HepG2 (cell line): Measurements from ENCODE around the gene C1orf185. TPM values are rescaled to one million over a fixed set of nuclear protein-coding genes. Genes with fewer than 3 reads are reported as not detected.
"Not testable (repeated sequence)": the region's sequence is repeated elsewhere in the genome, so short reads cannot be mapped to it uniquely, and the experiment has no call there.

Source experiments
- ATAC-seq: fragments of 200-7000 bp; cut with Tn5 transposase; 3 replicates; pipeline ENCODE4 v1.9.1; 2020; ENCODE audit warnings: mild to moderate bottlenecking, moderate library complexity
- BruUV-seq: library from RNA; stranded (reverse); fragments of 400-500 nt; replicated peaks from 2 replicates; lab custom pipeline; 2021; lab: Mats Ljungman, UMichigan
- CTCF ChIA-PET: fragments of 300-600 bp; formaldehyde crosslinking; extraction: SDS; loops from one replicate; lab custom pipeline; 2021; ENCODE audit warnings: low total read pairs, inconsistent platforms, low intra/inter-chr PET ratio; lab: Yijun Ruan, JAX
- POLR2A ChIA-PET: fragments of 350-600 bp; sonication (Branson Sonifier 250); formaldehyde crosslinking; loops from one replicate; lab custom pipeline; 2020; ENCODE audit warnings: antibody characterized with exemption, inconsistent platforms; lab: Yijun Ruan, JAX
- DNase-seq: peaks from one replicate; pipeline ENCODE4 v3.0.0-alpha.2; 2015; ENCODE audit warnings: low spot score
- FAIRE-seq: peaks from 3 replicates; lab custom pipeline; 2011; peaks lifted over from hg19 to GRCh38; lab: Jason Lieb, UNC
- H2AFZ ChIP-seq: one replicate; pipeline ENCODE4 v1.6.1; 2011; ENCODE audit warnings: low read length, inconsistent platforms
- H3K27ac ChIP-seq: fragments of 300-600 bp; 3 replicates; pipeline ENCODE4 v1.8.0; 2011; ENCODE audit warnings: mixed run types, mild to moderate bottlenecking, mixed read lengths, low read length, inconsistent platforms; ENCODE audit not compliant: insufficient read depth; ENCODE audit errors: extremely low read length
- H3K27me3 ChIP-seq, 2 experiments: fragments of 200-600 bp in 1 of 2; 2 replicates in 1 of 2; 3 replicates in 1 of 2; pipeline versions ENCODE4 v1.6.0 to v1.8.0; 2011; ENCODE audit warnings: low read length in 2 of 2, mild to moderate bottlenecking in 2 of 2, moderate library complexity in 2 of 2, inconsistent platforms in 1 of 2; ENCODE audit not compliant: insufficient read depth in 2 of 2, control insufficient read depth in 1 of 2
- H3K36me3 ChIP-seq, 2 experiments: fragments of 200-600 bp in 1 of 2; replicated peaks in 1 of 2; 2 replicates in 1 of 2; 3 replicates in 1 of 2; pipeline versions ENCODE4 v1.5.1 to v1.8.0; 2011; ENCODE audit warnings: low read length in 2 of 2, inconsistent platforms in 1 of 2; ENCODE audit not compliant: insufficient read depth in 2 of 2, control insufficient read depth in 1 of 2
- H3K4me1 ChIP-seq: 2 replicates; pipeline ENCODE4 v1.5.1; 2012; ENCODE audit warnings: low read length, inconsistent platforms; ENCODE audit not compliant: insufficient read depth
- H3K4me2 ChIP-seq: 2 replicates; pipeline ENCODE4 v1.6.0; 2011; ENCODE audit warnings: low read depth, low read length, inconsistent platforms
- H3K4me3 ChIP-seq, 3 experiments: fragments of 200-600 bp in 1 of 3; sonication (generic), shearing (Covaris generic) in 1 of 3; replicated peaks in 1 of 3; 2 replicates each; pipeline ENCODE4 v1.5.1; 2011 to 2016; ENCODE audit warnings: low read length in 3 of 3, inconsistent platforms in 2 of 3, low read depth in 2 of 3, mild to moderate bottlenecking in 2 of 3, control low read depth in 1 of 3, mixed read lengths in 1 of 3; ENCODE audit not compliant: insufficient read depth in 1 of 3
- H3K79me2 ChIP-seq: one replicate; pipeline ENCODE4 v1.6.1; 2011; ENCODE audit warnings: low read length, inconsistent platforms; ENCODE audit not compliant: insufficient read depth
- H3K9ac ChIP-seq: 2 replicates; pipeline ENCODE4 v1.6.0; 2011; ENCODE audit warnings: mild to moderate bottlenecking, low read depth, low read length, inconsistent platforms; ENCODE audit not compliant: insufficient read depth
- H3K9me3 ChIP-seq: 2 replicates; pipeline ENCODE4 v1.5.1; 2012; ENCODE audit warnings: mild to moderate bottlenecking, low read length
- H4K20me1 ChIP-seq: 2 replicates; pipeline ENCODE4 v1.6.0; 2011; ENCODE audit warnings: inconsistent platforms, mild to moderate bottlenecking, low read length, moderate library complexity; ENCODE audit not compliant: insufficient read depth
- KDM1A ChIP-seq: IDR thresholded peaks from 2 replicates; pipeline ENCODE4 v1.6.1; 2016; ENCODE audit warnings: missing compliant biosample characterization
- MAFF ChIP-seq: IDR thresholded peaks from 2 replicates; pipeline ENCODE4 v1.6.1; 2011; ENCODE audit warnings: low read depth, low read length, improper control_type of control experiment
- MAFK ChIP-seq, 2 experiments: IDR thresholded peaks in 1 of 2; conservative IDR thresholded peaks in 1 of 2; 2 replicates each; pipeline ENCODE4 v1.6.1; 2011; ENCODE audit warnings: improper control_type of control experiment in 2 of 2, low read length in 2 of 2
- NFYB ChIP-seq: sonication (generic); formaldehyde crosslinking; IDR thresholded peaks from 2 replicates; pipeline ENCODE4 v1.4.0; 2020; ENCODE audit warnings: missing genetic modification reagents
- TCF12 ChIP-seq, 2 experiments: fragments of 450-650 bp in 1 of 2; sonication (generic) in 1 of 2; formaldehyde crosslinking in 1 of 2; IDR thresholded peaks; 2 replicates each; pipeline versions ENCODE4 v1.6.1 to v1.8.0; 2017 to 2022; ENCODE audit warnings: antibody characterized with exemption in 1 of 2, mild to moderate bottlenecking in 1 of 2, missing genetic modification reagents in 1 of 2, moderate library complexity in 1 of 2
- WGBS: methylation state at CpG from one replicate; pipeline ENCODE4 v1.1.6; 2017; ENCODE audit warnings: low lambda C conversion rate; 5-methylcytosine and 5-hydroxymethylcytosine counted together
- in situ Hi-C: cut with HindIII; loops from 2 replicates; pipeline ENCODE4 v1.10.0; 2017; ENCODE audit warnings: low pct_unique_long_range_greater_than_20kb; ENCODE audit not compliant: extremely low pct_ligation_motif_present
- intact Hi-C: fragments of 100-400 bp; cut with micrococcal nuclease; formaldehyde crosslinking; loops from one replicate; pipeline ENCODE4 v1.10.0; 2022; ENCODE audit not compliant: unreplicated experiment
- polyA plus RNA-seq, 8 experiments: library from polyadenylated mRNA; depleted of rRNA in 3 of 8; stranded (reverse) in 7 of 8; unstranded in 1 of 8; fragments of >200 nt; fragmentation: Illumina TruSeq in 4 of 8; extraction: Trizol in 4 of 8; gene quantifications; 2 replicates each; pipeline versions ENCODE4 v1.2.1 to v1.2.3, GENCODE V29; 2011 to 2016; ENCODE audit warnings: low read depth in 4 of 8, missing spikeins in 1 of 8, mixed read lengths in 1 of 8; ENCODE audit not compliant: insufficient read depth in 1 of 8
- total RNA-seq, 5 experiments: library from RNA; depleted of rRNA; stranded (reverse); fragments of >200 nt; fragmentation: Illumina TruSeq; extraction: Trizol; gene quantifications; 2 replicates each; pipeline ENCODE4 v1.2.3, GENCODE V29; 2016; ENCODE audit warnings: low read depth in 1 of 5

C1orf185 gene
- total and polyA plus RNA-seq, 2 of the 13 experiments (the other 11 are each of a cell fraction or from before 2014, with no cell fraction given) = not detected

DNA sequence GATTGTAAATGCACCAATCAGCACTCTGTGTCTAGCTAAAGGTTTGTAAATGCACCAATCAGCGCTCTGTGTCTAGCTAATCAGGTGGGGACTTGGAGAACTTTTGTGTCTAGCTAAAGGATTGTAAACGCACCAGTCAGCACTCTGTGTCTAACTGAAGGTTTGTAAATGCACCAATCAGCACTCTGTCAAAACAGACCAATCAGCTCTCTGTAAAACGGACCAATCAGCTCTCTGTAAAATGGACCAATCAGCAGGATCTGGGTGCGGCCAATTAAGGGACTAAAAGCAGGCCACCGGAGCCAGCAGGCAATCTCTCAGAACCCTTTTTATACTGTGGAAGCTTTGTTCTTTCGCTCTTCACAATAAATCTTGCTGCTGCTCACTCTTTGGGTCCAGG, 76.0 kb downstream of the C1orf185 start:
- H3K36me3 ChIP-seq, H3K27me3 ChIP-seq, FAIRE-seq, H3K9me3 ChIP-seq, CTCF ChIA-PET, intact Hi-C loops, BruUV-seq, H4K20me1 ChIP-seq, DNase-seq, H3K4me3 ChIP-seq, H3K4me1 ChIP-seq, H3K27ac ChIP-seq, H3K79me2 ChIP-seq, H2AFZ ChIP-seq, H3K9ac ChIP-seq, H3K4me2 ChIP-seq, ATAC-seq, in situ Hi-C loops, POLR2A ChIA-PET: not testable (repeated sequence)
- WGBS = 62% methylated on average over 6 of the region's 6 CpGs
- TF ChIP-seq NFYB (CRISPR knock-in tag) = peak; percentile 48; the same call in 1 of the 2 replicates

DNA sequence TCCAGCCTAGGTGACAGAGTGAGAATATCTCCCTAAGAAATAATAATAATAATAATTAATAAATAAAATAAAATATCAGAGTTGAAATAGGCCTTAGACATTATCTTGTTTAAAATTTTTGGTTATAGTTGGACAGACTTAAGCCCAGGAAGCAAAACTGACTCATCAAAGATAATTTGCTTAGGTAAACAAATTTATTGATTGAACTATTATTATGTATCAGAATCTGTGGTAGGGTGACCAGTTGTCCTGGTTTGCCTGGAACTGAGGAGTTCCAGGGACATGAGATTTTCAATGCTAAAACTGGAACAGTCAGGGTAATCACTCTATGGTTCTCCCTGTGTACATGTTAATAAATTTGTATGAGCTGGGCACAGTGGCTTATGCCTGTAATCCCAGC, 86.2 kb downstream of the C1orf185 start:
- Histone ChIP-seq H3K27me3 (no peaks in the 10 kb centered on the region), H3K4me2 (no peak overlapping the region), H2AFZ (no peak overlapping the region), H3K27ac (no peak overlapping the region), H3K9ac (no peak overlapping the region), H3K79me2 (no peaks in the 10 kb centered on the region), H3K4me1 (no peaks in the 10 kb centered on the region), H3K4me3 (no peak overlapping the region), H3K9me3 (no peaks in the 10 kb centered on the region), H4K20me1 (no peaks in the 10 kb centered on the region), H3K36me3 (no peaks in the 10 kb centered on the region)
- intact Hi-C loops (loop anchor here (2.0 kb wide), 3 partner anchors 47 to 109 kb away; no protein-coding TSS in a partner anchor), in situ Hi-C loops (loop anchor here (10.0 kb wide), 1 partner anchor 413 kb away; no protein-coding TSS in a partner anchor)
- no peak for DNase-seq
- TF ChIP-seq MAFK (conservative IDR thresholded peaks at IDR 0.05 in 1 of 2, IDR thresholded peaks at IDR 0.05 in 1 of 2; ENCODE audit: low read length in 2 of 2) (peak; percentile 85 to 95), TCF12 (IDR thresholded peaks at IDR 0.05) (no peak), TCF12 (CRISPR knock-in tag; IDR thresholded peaks at IDR 0.05) (no peak), KDM1A (CRISPR knock-in tag) (no peak), MAFF (peak; percentile 93)
- POLR2A ChIA-PET = no interaction called here
- no peak for ATAC-seq
- no peak for FAIRE-seq
- CTCF ChIA-PET = no interaction called here
- BruUV-seq = no TSS peak
